WTC11 (cell line): ENCODE data around the gene RETN. TPM values are rescaled to one million over a fixed set of nuclear protein-coding genes. Genes with fewer than 3 reads are reported as not detected.
A peak's percentile ranks its signal among the peaks of the same experiment; 100 is the strongest.

Source experiments
- ATAC-seq: fragments of 200-7000 bp; cut with Tn5 transposase; 2 replicates; pipeline ENCODE4 v1.10.0; 2021; ENCODE audit warnings: mild to moderate bottlenecking, moderate library complexity
- CTCF ChIA-PET: fragments of 300-600 bp; sonication (Branson Sonifier 250); formaldehyde crosslinking; loops from one replicate; lab custom pipeline; 2021; ENCODE audit warnings: antibody characterized with exemption; lab: Charles Lee
- POLR2A ChIA-PET: fragments of 350-600 bp; sonication (Branson Sonifier 250); formaldehyde crosslinking; loops from one replicate; lab custom pipeline; 2021; ENCODE audit warnings: antibody characterized with exemption; lab: Charles Lee
- DNase-seq: peaks from one replicate; pipeline ENCODE4 v3.0.0; 2021; ENCODE audit warnings: low spot score
- H3K27ac Mint-ChIP-seq: 2 replicates; pipeline ENCODE4 v1.8.0; 2021; ENCODE audit warnings: mixed read lengths
- H3K27me3 Mint-ChIP-seq: 2 replicates; pipeline ENCODE4 v1.8.0; 2021; ENCODE audit warnings: low read depth, mild to moderate bottlenecking, moderate library complexity, mixed read lengths
- H3K36me3 Mint-ChIP-seq: 2 replicates; pipeline ENCODE4 v1.8.0; 2021; ENCODE audit warnings: mixed read lengths
- H3K4me1 Mint-ChIP-seq: 2 replicates; pipeline ENCODE4 v1.8.0; 2022; ENCODE audit warnings: mixed read lengths
- H3K4me3 Mint-ChIP-seq: 2 replicates; pipeline ENCODE4 v1.8.0; 2021; ENCODE audit warnings: mild to moderate bottlenecking, moderate library complexity, mixed read lengths
- H3K9me3 Mint-ChIP-seq: 2 replicates; pipeline ENCODE4 v1.8.0; 2021; ENCODE audit warnings: mixed read lengths
- ARID4B ChIP-seq: sonication (generic); formaldehyde crosslinking; IDR thresholded peaks from 2 replicates; pipeline ENCODE4 v1.8.0; 2023; ENCODE audit warnings: missing genetic modification reagents, mild to moderate bottlenecking, borderline replicate concordance
- ATF2 ChIP-seq: sonication (generic); formaldehyde crosslinking; IDR thresholded peaks from 2 replicates; pipeline ENCODE4 v1.8.1; 2022; ENCODE audit warnings: low read depth, missing genetic modification reagents, borderline replicate concordance
- ATF3 ChIP-seq: sonication (generic); formaldehyde crosslinking; conservative IDR thresholded peaks from 2 replicates; pipeline ENCODE4 v1.8.1; 2022; ENCODE audit warnings: mild to moderate bottlenecking, missing genetic modification reagents
- ATF6 ChIP-seq: sonication (generic); formaldehyde crosslinking; IDR thresholded peaks from 2 replicates; pipeline ENCODE4 v1.8.1; 2023; ENCODE audit warnings: mild to moderate bottlenecking, missing genetic modification reagents
- CTCF ChIP-seq: fragments of 200-600 bp; IDR thresholded peaks from 2 replicates; pipeline ENCODE4 v1.8.0; 2022; ENCODE audit warnings: antibody characterized with exemption
- ELF4 ChIP-seq: sonication (generic); formaldehyde crosslinking; IDR thresholded peaks from 2 replicates; pipeline ENCODE4 v1.8.1; 2022; ENCODE audit warnings: low read depth, mild to moderate bottlenecking, moderate library complexity, missing genetic modification reagents
- FOXP1 ChIP-seq: sonication (generic); formaldehyde crosslinking; IDR thresholded peaks from 2 replicates; pipeline ENCODE4 v1.8.0; 2022; ENCODE audit warnings: missing genetic modification reagents, mild to moderate bottlenecking, moderate library complexity, borderline replicate concordance
- IRF2 ChIP-seq: sonication (generic); formaldehyde crosslinking; IDR thresholded peaks from 2 replicates; pipeline ENCODE4 v1.8.0; 2022; ENCODE audit warnings: low read depth, missing genetic modification reagents, borderline replicate concordance
- NFATC4 ChIP-seq: fragments of 250-450 bp; sonication (Bioruptor Pico); IDR thresholded peaks from 2 replicates; pipeline ENCODE4 v1.9.0; 2021; ENCODE audit warnings: mild to moderate bottlenecking
- NR2C2 ChIP-seq: sonication (generic); formaldehyde crosslinking; IDR thresholded peaks from 2 replicates; pipeline ENCODE4 v1.8.0; 2022; ENCODE audit warnings: mild to moderate bottlenecking, missing genetic modification reagents
- PREB ChIP-seq: sonication (generic); formaldehyde crosslinking; IDR thresholded peaks from 2 replicates; pipeline ENCODE4 v1.8.1; 2022; ENCODE audit warnings: mild to moderate bottlenecking, missing genetic modification reagents, moderate library complexity, borderline replicate concordance
- TEAD1 ChIP-seq: sonication (generic); formaldehyde crosslinking; IDR thresholded peaks from 2 replicates; pipeline ENCODE4 v1.8.0; 2022; ENCODE audit warnings: mild to moderate bottlenecking, missing genetic modification reagents
- ZNF317 ChIP-seq: sonication (generic); formaldehyde crosslinking; IDR thresholded peaks from 2 replicates; pipeline ENCODE4 v1.8.1; 2023; ENCODE audit warnings: low read depth, mild to moderate bottlenecking, moderate library complexity, missing genetic modification reagents, borderline replicate concordance
- ZNF396 ChIP-seq: fragments of 250-450 bp; sonication (Bioruptor Pico); IDR thresholded peaks from 2 replicates; pipeline ENCODE4 v1.8.0; 2021; ENCODE audit warnings: mild to moderate bottlenecking, moderate library complexity, borderline replicate concordance
- ZSCAN18 ChIP-seq: fragments of 250-450 bp; sonication (Bioruptor Pico); IDR thresholded peaks from 2 replicates; pipeline ENCODE4 v2.1.2; 2022; ENCODE audit warnings: mild to moderate bottlenecking, moderate library complexity
- total RNA-seq: library from RNA; stranded (reverse); gene quantifications from 3 replicates; pipeline ENCODE4 v1.2.3, GENCODE V29; 2021

The RETN gene
- total RNA-seq, 1 experiment from 2014 or later = not detected

GRCh38 chr19:7679771-7680605 is 11.1 kb downstream of the RETN start:
- TF ChIP-seq ZSCAN18 (no peak), ELF4 (CRISPR knock-in tag) (no peak), NR2C2 (CRISPR knock-in tag) (no peak), ATF3 (CRISPR knock-in tag) (no peak), FOXP1 (CRISPR knock-in tag) (no peak), PREB (CRISPR knock-in tag) (no peak), ATF6 (no peak), ATF2 (CRISPR knock-in tag) (no peak), NFATC4 (CRISPR knock-in tag) (no peak)
- Mint-ChIP-seq H3K36me3 (peaks cover 11% of the 10 kb centered on the region), H3K27me3 (peaks cover 39% of the 10 kb centered on the region), H3K27ac (no peak overlapping the region), H3K4me3 (peak overlapping the region; percentile 57), H3K9me3 (no peaks in the 10 kb centered on the region), H3K4me1 (peaks cover 9% of the 10 kb centered on the region)
- ATAC-seq = peak; percentile 13
- no peak for DNase-seq
- ChIA-PET POLR2A (interaction anchor here (0.7 to 1.3 kb wide), 2 partner anchors 111 to 120 kb away, joined by 3 read pairs; no protein-coding TSS in a partner anchor), CTCF (interaction anchor here (0.8 to 2.7 kb wide), 51 partner anchors 9 to 326 kb away, joined by 3 to 99 read pairs (median 8); partner anchors contain the start of genes CAMSAP3, CD209, PET100 and PNPLA6)

- peak; percentile 86 for DNase-seq
- peak; percentile 60 for ATAC-seq
- ChIA-PET POLR2A (interaction anchor here (0.6 to 1.3 kb wide), 4 partner anchors 109 to 188 kb away, joined by 3 to 14 read pairs (median 4); no protein-coding TSS in a partner anchor), CTCF (interaction anchor here (0.6 to 2.7 kb wide), 93 partner anchors 9 to 581 kb away, joined by 3 to 99 read pairs (median 5); partner anchors contain the start of genes CAMSAP3, CD209, MAP2K7 and MCOLN1)
- Mint-ChIP-seq H3K4me1 (peaks cover 16% of the 10 kb centered on the region), H3K27ac (no peak within 1 kb of the TSS), H3K27me3 (peaks cover 37% of the 10 kb centered on the region), H3K36me3 (peaks cover 14% of the 10 kb centered on the region), H3K9me3 (no peaks in the 10 kb centered on the region), H3K4me3 (peak within 1 kb of the TSS; percentile 79)
- TF ChIP-seq IRF2 (no peak), NR2C2 (CRISPR knock-in tag) (no peak), ZNF396 (CRISPR knock-in tag) (no peak), TEAD1 (CRISPR knock-in tag) (peak; percentile 48; the same call in 1 of the 2 replicates), CTCF (peak; percentile 82), ZNF317 (no peak), ARID4B (CRISPR knock-in tag) (peak; percentile 71; the same call in 1 of the 2 replicates)
These were observed 11.9 kb downstream of the RETN start, which contains the start of gene TRAPPC5 for GRCh38 chr19:7680606-7681339. TSS of gene TRAPPC5 (plus strand) at chr19:7680833. CDS start at chr19:7682254, 1,421 bp downstream.
